GM10266 (cell line): ENCODE results near the gene SYT12.

Source experiments
- DNase-seq: peaks from one replicate; pipeline ENCODE4 v3.0.0; 2012; ENCODE audit errors: extremely low spot score
- CTCF ChIP-seq: IDR thresholded peaks from 2 replicates; pipeline ENCODE4 v1.5.1; 2012; ENCODE audit warnings: mild to moderate bottlenecking, low read depth; ENCODE audit not compliant: control insufficient read depth, insufficient read depth; ENCODE audit errors: missing control alignments

Gene SYT12

GRCh38 chr11:67057205-67057672 lies 34.3 kb downstream of the SYT12 start:
- DNase-seq: no peak
- TF ChIP-seq CTCF: no peak

GRCh38 chr11:67058506-67058905 lies 35.6 kb downstream of the SYT12 start:
- TF ChIP-seq CTCF: no peak
- no peak for DNase-seq

GRCh38 chr11:67059671-67060070 lies 36.7 kb downstream of the SYT12 start:
- no peak for TF ChIP-seq CTCF
- no peak for DNase-seq

- no peak for TF ChIP-seq CTCF
- DNase-seq: no peak
Observed at GRCh38 chr11:67060111-67060522, 37.2 kb downstream of the SYT12 start.

- DNase-seq: no peak
- TF ChIP-seq CTCF: no peak
Observed at GRCh38 chr11:67062526-67063373, 39.8 kb downstream of the SYT12 start.

- no peak for TF ChIP-seq CTCF
- no peak for DNase-seq
Observed at GRCh38 chr11:67066333-67066709, 43.4 kb downstream of the SYT12 start.
